Neural crest cell (in vitro differentiated cells): ENCODE results near the gene PODXL. TPM values are rescaled to one million over a fixed set of nuclear protein-coding genes. Genes with fewer than 3 reads are reported as not detected.

Experiments used
- DNase-seq: peaks from one replicate; pipeline ENCODE4 v3.0.0; 2021; ENCODE audit warnings: low read depth, mixed read lengths, low spot score
- H3K27ac Mint-ChIP-seq: one replicate; pipeline ENCODE4 v1.8.0; 2021; ENCODE audit warnings: mild to moderate bottlenecking, mixed read lengths; ENCODE audit not compliant: unreplicated experiment
- H3K27me3 Mint-ChIP-seq: 2 replicates; pipeline ENCODE4 v1.8.0; 2021; ENCODE audit warnings: low read depth, mild to moderate bottlenecking, mixed read lengths
- H3K36me3 Mint-ChIP-seq: 2 replicates; pipeline ENCODE4 v1.8.0; 2021; ENCODE audit warnings: low read depth, mild to moderate bottlenecking, mixed read lengths
- H3K4me1 Mint-ChIP-seq: 2 replicates; pipeline ENCODE4 v1.8.0; 2021; ENCODE audit warnings: mixed read lengths
- H3K4me3 Mint-ChIP-seq: one replicate; pipeline ENCODE4 v1.8.0; 2021; ENCODE audit warnings: mild to moderate bottlenecking, mixed read lengths
- H3K9me3 Mint-ChIP-seq: 2 replicates; pipeline ENCODE4 v1.8.0; 2021; ENCODE audit warnings: mixed read lengths
- total RNA-seq: library from RNA; stranded (reverse); gene quantifications from 2 replicates; pipeline ENCODE4 v1.2.1, GENCODE V29; 2021
- TF ChIP-seq, protein P1 (sequence below): fragments of 200-600 bp; sonication (generic); conservative IDR thresholded peaks from 2 replicates; pipeline ENCODE4 v1.5.0; 2021; ENCODE audit warnings: antibody characterized with exemption, mild to moderate bottlenecking

PODXL gene
- total RNA-seq, 1 donor from 2014 or later: 21.4 TPM

- TF ChIP-seq, protein P1, sequence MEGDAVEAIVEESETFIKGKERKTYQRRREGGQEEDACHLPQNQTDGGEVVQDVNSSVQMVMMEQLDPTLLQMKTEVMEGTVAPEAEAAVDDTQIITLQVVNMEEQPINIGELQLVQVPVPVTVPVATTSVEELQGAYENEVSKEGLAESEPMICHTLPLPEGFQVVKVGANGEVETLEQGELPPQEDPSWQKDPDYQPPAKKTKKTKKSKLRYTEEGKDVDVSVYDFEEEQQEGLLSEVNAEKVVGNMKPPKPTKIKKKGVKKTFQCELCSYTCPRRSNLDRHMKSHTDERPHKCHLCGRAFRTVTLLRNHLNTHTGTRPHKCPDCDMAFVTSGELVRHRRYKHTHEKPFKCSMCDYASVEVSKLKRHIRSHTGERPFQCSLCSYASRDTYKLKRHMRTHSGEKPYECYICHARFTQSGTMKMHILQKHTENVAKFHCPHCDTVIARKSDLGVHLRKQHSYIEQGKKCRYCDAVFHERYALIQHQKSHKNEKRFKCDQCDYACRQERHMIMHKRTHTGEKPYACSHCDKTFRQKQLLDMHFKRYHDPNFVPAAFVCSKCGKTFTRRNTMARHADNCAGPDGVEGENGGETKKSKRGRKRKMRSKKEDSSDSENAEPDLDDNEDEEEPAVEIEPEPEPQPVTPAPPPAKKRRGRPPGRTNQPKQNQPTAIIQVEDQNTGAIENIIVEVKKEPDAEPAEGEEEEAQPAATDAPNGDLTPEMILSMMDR: no peak
- H3K27me3 Mint-ChIP-seq: no peaks in the 10 kb centered on the region
- H3K9me3 Mint-ChIP-seq: no peaks in the 10 kb centered on the region
- no peak overlapping the region for H3K27ac Mint-ChIP-seq
- H3K36me3 Mint-ChIP-seq: no peaks in the 10 kb centered on the region
- H3K4me3 Mint-ChIP-seq: no peak overlapping the region
- no peak for DNase-seq
- H3K4me1 Mint-ChIP-seq: no peaks in the 10 kb centered on the region
These were observed 70.1 kb downstream of the PODXL start for GRCh38 chr7:131486346-131486745.

DNA sequence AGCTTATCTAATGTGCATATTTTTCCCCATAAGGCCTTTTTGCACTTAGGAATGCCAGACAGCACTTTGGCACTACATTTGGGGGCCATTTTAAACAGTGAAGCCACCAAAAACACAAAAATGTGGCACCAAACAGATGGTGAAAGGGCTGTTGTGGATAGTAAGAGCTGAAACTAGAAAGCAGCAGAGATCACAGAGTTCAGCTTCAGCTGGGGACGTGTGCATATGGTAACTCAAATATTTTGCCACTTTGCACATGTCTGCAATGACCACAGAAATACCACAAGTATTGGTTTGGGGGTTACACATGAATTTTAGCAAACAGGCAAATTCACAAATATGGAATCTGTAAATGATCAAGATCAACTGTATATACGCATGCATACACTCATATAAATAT, 72.8 kb downstream of the PODXL start:
- no peaks in the 10 kb centered on the region for H3K27me3 Mint-ChIP-seq
- TF ChIP-seq, protein P1: no peak
- no peak for DNase-seq
- H3K4me3 Mint-ChIP-seq: no peak overlapping the region
- H3K9me3 Mint-ChIP-seq: no peaks in the 10 kb centered on the region
- H3K4me1 Mint-ChIP-seq: no peaks in the 10 kb centered on the region
- H3K27ac Mint-ChIP-seq: no peak overlapping the region
- peaks cover 3% of the 10 kb centered on the region for H3K36me3 Mint-ChIP-seq

- H3K36me3 Mint-ChIP-seq: peaks cover 3% of the 10 kb centered on the region
- no peak for DNase-seq
- no peaks in the 10 kb centered on the region for H3K9me3 Mint-ChIP-seq
- H3K27me3 Mint-ChIP-seq: no peaks in the 10 kb centered on the region
- TF ChIP-seq, protein P1: no peak
- H3K4me1 Mint-ChIP-seq: no peaks in the 10 kb centered on the region
- no peak overlapping the region for H3K4me3 Mint-ChIP-seq
- H3K27ac Mint-ChIP-seq: no peak overlapping the region
These were observed 73.6 kb downstream of the PODXL start for GRCh38 chr7:131482800-131483199.

DNA sequence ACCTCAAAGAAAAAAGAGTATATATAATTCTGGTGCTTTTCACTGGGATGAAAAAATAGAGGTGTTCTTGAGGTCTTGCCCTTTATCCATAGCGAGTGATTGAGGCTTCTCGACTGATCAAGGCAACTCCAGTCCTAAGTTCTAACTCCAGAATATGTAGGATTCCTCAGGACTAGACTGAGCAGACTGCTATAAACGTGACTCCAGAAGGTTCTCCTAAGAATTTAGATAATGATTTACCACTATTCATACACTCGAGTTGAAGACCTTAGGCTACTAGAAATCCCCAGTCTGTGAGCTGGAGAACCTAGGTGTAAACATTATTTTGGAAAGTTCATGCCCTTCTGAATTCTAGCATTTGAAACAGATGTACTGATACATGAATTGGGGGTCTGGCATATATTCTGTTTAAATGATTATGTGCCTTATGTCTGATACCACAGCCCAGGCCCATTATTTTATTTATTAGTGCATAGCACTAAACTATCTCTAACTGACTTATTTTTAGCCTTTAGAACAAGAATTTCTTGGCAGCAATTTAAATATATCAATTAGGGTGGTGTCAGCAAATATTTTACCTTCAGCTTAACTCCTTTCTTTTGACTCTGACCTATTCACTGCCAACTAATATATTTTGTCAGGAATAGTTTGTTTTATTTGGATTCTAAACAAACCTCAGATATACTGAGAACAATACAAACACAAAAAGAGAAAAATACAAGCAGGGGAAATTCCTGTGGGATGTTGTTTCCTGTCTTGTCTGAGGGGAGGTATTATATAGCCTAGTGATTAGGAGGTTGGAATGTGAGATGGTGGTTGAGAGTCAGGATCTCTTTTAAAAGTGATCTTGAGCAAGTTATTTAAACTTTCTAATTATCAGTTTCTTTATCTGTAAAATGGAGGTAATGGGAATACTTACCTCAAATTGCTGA, 75.8 kb downstream of the PODXL start:
- Mint-ChIP-seq H3K9me3 (no peaks in the 10 kb centered on the region), H3K36me3 (peaks cover 3% of the 10 kb centered on the region), H3K27ac (no peak overlapping the region), H3K27me3 (no peaks in the 10 kb centered on the region), H3K4me3 (no peak overlapping the region), H3K4me1 (no peaks in the 10 kb centered on the region)
- no peak for DNase-seq
- TF ChIP-seq, protein P1: no peak

GRCh38 chr7:131476740-131477139, 79.7 kb downstream of the PODXL start:
- H3K36me3 Mint-ChIP-seq: peaks cover 15% of the 10 kb centered on the region
- H3K9me3 Mint-ChIP-seq: no peaks in the 10 kb centered on the region
- DNase-seq: no peak
- H3K4me3 Mint-ChIP-seq: no peak overlapping the region
- no peaks in the 10 kb centered on the region for H3K4me1 Mint-ChIP-seq
- H3K27ac Mint-ChIP-seq: no peak overlapping the region
- no peaks in the 10 kb centered on the region for H3K27me3 Mint-ChIP-seq
- TF ChIP-seq, protein P1: no peak
